Umbilical cord (tissue), 2 donors: ENCODE measurements around the gene ZFP36L1. TPM values are rescaled to one million over a fixed set of nuclear protein-coding genes. Genes with fewer than 3 reads are reported as not detected.

ENCODE experiments used
- DNase-seq: peaks from one replicate; pipeline ENCODE4 v3.0.0-alpha.2; 2015; ENCODE audit warnings: low spot score
- total RNA-seq: library from RNA; depleted of rRNA; stranded (reverse); fragments of >200 nt; gene quantifications from one replicate; pipeline ENCODE4 v1.2.3, GENCODE V29; 2014; ENCODE audit warnings: low replicate concordance; ENCODE audit not compliant: insufficient read depth

Gene ZFP36L1
- total RNA-seq, 1 donor from 2014 or later = 134 TPM

GRCh38 chr14:68784978-68785533 lies 7.8 kb downstream of the ZFP36L1 start:
- DNase-seq = no peak

- no peak for DNase-seq
Measured at GRCh38 chr14:68784226-68784910, 8.5 kb downstream of the ZFP36L1 start.

- no peak for DNase-seq
Measured at GRCh38 chr14:68783408-68784225, 9.2 kb downstream of the ZFP36L1 start.

GRCh38 chr14:68782091-68782981 lies 10.5 kb downstream of the ZFP36L1 start:
- no peak for DNase-seq

- no peak for DNase-seq
Measured at GRCh38 chr14:68781161-68782021, 11.5 kb downstream of the ZFP36L1 start.

GRCh38 chr14:68780358-68781160 lies 12.3 kb downstream of the ZFP36L1 start:
- peak; percentile 95 for DNase-seq

- peak; percentile 93 for DNase-seq
Measured at GRCh38 chr14:68779761-68780323, 13.0 kb downstream of the ZFP36L1 start.

- DNase-seq = no peak
Measured at GRCh38 chr14:68777644-68778043, 15.2 kb downstream of the ZFP36L1 start.

- DNase-seq = no peak
Measured at GRCh38 chr14:68775614-68776126, 17.2 kb downstream of the ZFP36L1 start.

- DNase-seq = no peak
Measured at GRCh38 chr14:68774771-68775613, 17.9 kb downstream of the ZFP36L1 start.

GRCh38 chr14:68772761-68773381 lies 20.0 kb downstream of the ZFP36L1 start:
- no peak for DNase-seq

GRCh38 chr14:68771631-68772030 lies 21.2 kb downstream of the ZFP36L1 start:
- DNase-seq = peak; percentile 58

- no peak for DNase-seq
Measured at GRCh38 chr14:68770553-68771286, 22.1 kb downstream of the ZFP36L1 start.

GRCh38 chr14:68770051-68770450 lies 22.8 kb downstream of the ZFP36L1 start:
- DNase-seq = no peak

GRCh38 chr14:68768316-68768715 lies 24.6 kb downstream of the ZFP36L1 start:
- no peak for DNase-seq

- no peak for DNase-seq
Measured at GRCh38 chr14:68767248-68767645, 25.6 kb downstream of the ZFP36L1 start.
